Glomerular endothelial cell (primary cell): ENCODE results near the gene JAZF1. TPM values are rescaled to one million over a fixed set of nuclear protein-coding genes. Genes with fewer than 3 reads are reported as not detected.
"Not testable (repeated sequence)": the region's sequence is repeated elsewhere in the genome, so short reads cannot be mapped to it uniquely, and the experiment has no call there.

ENCODE experiments used
- DNase-seq: peaks from one replicate; pipeline ENCODE4 v3.0.0-alpha.2; 2011; ENCODE audit warnings: low read depth, low spot score; ENCODE audit errors: extremely low read depth
- total RNA-seq: library from RNA; depleted of rRNA; stranded (reverse); fragments of >200 nt; gene quantifications from 2 replicates; pipeline ENCODE4 v1.2.3, GENCODE V29; 2015

Gene JAZF1
- total RNA-seq, 1 donor from 2014 or later: 8.9 TPM

DNA sequence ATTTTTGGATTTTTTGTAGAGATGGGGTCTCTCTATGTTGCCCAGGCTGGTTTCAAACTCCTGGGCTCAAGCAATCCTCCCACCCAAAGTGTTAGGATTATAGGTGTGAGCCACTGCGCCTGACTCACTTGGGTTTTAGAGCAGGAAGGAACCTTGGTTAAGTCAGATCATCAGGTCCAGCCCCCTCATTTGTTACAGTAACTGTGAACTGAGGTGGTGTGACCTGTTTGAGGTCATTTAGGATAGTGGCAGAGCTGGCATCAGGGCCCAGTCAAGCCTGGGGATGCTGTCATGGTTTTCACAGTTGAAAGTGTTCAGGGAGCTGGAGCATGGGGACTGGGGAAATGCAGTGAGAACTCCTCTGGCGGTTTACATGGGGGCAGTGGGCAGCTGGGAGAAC, 281.0 kb downstream of the JAZF1 start:
- DNase-seq: no peak

DNA sequence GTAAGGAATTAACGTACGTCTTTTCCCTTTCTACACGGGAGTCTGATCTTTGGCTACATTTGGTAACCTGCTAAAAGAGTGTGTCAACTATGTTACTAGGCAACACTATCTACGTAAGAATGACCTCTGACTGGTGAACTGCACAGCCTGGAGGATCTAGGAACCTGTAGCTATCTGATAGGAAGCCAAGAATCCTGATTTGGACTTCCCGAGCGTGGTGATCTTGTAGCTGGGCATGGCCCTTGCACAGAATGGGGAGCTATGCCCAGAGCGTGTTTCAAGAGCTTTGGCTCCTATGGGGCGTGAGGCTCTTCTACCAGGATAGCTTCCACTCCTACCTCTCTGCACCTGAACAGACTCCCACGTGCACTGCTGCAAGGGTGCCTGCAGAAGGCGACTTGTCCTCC, 283.2 kb downstream of the JAZF1 start:
- no peak for DNase-seq

DNA sequence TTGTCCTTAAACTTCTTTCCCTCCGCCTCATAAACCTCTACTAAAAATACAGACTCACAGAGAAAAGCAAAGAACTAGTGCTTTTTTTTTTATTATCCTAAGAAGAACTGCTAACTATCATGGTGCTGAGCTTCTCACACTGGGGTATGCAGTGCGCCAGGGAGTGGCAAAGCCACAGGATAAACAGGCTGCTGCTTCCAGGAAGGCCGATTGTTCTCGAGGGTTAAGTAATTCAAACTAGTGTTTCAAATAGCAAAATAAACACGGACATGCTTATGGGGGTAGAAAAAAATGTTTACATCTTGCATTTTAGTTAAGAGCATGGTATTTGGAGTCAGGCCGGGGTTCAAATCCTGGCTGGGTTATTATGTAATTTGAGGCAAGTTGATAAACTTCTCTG, 283.6 kb downstream of the JAZF1 start:
- DNase-seq: no peak

DNA sequence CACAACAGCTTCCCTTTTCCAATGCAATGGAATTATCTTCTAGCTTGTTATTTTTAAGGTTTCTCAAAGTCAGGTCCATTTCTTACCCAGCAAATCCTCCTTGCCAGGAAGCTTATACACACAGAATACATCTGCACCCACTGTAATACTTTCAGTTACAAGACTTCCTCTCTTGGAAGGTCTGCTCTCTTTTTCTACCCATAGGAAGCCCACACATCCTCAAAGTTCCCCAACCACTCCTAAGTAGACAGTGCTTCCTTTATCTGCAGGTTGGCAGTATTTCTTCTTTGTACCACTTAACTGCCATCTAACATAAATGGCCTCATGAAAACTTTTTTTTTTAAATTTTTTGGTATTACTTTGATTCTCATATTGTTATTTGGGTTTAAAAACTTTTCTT, 285.0 kb downstream of the JAZF1 start:
- no peak for DNase-seq

DNA sequence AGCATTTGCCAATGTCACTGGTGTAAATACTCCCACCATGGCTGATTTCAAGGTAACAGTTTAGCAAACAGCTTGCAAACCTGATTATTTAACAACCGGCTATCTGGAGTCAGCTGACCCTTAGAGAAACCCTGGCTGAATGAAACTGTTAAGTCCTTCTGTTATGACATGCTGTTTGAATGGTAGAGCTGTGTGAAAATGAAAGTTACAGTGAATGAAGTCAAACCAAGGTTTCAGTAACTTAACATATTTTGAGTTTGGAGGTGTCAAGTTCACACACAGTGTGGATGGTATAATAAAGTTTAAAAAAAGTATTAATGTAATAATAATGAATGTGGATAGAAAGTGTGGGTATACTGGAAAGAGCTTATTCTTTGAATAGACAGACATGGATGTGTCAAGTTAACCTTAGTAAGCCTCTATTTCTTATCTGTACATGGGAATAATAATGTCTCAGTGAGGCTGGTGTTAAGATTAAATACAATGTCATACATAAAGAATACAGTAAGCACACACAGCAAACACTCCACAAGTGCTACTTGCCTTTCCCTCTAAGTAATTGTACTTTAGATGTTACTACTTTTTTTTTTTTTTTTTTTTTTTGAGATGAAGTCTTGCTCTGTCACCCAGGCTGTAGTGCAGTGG, 290.3 kb downstream of the JAZF1 start:
- DNase-seq: no peak

DNA sequence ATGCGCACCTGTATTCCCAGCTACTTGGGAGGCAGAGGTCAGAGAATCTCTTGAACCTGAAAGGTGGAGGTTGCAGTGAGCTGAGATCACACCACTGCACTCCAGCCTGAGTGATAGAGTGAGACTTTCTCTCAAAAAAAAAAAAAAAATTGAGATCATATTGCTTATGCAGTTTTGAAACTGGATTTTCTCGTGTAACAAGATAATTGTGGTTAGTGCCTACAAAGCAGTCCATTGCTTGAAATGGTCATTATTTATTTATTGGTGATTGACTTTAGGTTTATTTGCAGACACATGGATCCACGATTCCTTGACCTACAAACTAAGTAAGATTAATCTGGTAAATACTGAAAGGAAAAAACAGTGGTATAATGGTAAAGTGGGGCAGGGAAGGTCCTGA, 290.8 kb downstream of the JAZF1 start:
- no peak for DNase-seq

DNA sequence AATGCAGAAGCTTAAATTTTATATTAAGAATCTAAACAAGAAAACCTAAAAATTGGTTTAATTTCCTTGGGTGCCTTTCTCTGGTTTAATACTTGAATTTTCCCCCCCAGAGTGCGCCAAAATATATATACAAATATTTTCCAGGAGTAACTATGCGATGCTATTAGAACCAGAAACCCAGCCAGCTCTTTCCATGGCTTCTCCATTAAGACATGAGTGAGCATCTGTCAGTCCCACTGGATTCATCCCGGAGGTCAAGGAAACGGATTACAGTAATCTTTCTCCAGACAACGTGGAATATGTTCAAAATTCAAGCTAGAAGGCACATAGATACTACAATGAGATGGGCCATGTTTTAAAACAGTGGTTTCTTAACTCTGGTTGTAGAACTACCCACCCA, 291.9 kb downstream of the JAZF1 start:
- no peak for DNase-seq

DNA sequence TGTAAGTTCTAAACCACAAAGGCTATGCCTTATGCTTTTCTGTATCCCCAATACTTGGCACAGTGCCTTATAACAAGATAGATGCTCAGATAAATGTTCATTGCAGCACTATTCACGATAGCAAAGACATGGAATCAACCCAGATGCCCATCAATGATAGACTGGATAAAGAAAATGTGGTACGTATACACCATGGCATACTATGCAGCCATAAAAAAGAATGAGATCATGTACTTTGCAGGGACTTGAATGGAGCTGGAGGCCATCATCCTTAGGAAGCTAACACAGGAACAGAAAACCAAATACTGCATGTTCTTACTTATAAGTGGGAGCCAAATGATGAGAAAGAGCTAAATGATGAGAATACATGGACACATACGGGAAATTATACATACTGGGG, 293.9 kb downstream of the JAZF1 start:
- DNase-seq: not testable (repeated sequence)

DNA sequence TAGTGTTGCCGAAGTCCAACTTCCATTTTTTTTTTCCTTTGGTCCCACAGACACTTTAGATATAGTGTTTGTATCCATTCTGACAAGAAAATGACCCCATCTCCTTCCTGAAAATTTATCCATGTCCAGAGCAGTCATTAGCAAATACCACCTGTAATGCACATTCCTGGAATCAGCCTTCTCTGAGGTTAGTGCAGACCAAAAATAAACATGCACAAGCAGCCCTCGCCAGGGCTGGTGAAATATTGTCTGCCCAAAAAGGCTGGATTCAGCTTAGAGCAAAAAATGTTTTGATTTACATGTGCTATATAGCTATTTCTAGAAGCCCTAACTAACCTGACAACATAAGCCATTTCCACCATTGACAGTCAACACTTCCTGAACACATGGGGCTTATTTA, 294.9 kb downstream of the JAZF1 start:
- no peak for DNase-seq

DNA sequence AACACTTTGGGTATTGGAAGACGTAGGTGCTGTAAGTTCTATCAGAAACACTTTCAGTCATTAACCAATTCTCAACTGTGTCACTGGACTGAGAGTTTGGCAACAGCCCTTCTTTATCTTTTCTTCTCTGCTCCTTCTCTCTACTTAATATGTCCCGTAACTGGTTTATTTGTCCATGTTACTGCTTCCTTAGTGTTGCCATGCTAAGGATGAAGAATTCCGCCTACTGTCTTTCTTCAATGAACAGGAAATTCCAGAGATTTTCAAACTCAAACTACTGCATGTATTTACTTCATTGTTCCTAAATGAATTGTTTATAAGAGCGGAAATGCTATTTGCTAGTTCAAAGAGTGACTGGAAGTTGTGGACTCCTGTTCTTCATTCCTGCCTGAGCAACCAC, 296.9 kb downstream of the JAZF1 start:
- DNase-seq: peak; percentile 82

DNA sequence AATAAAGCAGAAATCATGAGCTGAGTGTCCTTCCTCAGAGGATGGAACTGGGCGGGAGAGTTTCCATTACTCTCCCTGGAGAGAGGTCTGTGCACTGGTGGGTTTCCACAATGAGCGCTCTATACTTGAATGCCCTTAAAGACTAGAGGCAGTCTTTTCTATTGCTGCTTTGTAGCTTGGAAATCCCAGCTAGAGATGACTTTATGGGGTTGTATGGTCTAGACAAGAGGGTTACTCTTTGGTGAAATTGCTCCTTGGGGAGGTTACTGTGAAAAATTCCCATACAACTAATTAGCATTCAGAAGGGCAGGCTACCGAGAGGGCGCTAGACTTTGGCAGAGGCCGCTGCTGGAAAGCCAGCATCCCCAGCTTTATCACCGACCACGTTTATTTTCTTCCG, 303.8 kb downstream of the JAZF1 start:
- no peak for DNase-seq

DNA sequence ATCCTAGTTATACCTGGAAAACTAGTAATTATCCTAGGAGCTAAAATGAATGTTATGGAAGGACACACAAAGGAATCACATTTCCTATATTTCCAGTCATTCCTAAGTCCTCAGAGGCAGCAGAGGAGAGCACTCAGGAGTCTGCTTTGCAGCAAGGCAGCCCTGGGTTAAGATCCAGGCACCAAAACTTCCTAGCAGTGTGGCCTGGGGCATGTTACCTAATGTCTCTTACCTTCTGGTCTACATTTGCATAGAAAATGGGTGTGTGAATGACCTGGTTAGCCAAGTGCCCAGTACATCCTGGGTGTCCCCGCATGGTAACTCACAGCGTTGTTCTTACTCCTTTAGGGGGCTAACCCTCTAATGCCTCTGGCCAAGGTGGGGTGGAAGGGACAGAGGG, 304.8 kb downstream of the JAZF1 start:
- no peak for DNase-seq

DNA sequence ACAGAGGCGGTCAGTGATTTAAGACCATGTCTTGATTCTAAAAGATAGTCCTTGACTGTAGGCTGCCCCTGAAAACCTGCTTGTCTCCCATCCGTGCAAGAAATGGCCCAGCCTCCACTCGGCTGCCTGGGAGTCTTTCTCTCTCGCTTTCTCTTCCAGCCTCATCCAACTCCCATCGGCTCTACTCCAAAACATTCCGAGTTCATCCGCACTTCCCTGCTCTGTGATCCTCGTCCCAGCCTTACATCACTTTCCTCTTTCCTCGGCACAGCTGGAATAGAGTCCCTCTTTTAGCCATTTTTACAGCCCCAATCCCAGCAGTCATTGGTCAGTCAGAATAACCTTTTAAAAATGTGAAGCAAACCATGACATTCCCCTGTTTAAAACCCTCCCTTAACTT, 305.5 kb downstream of the JAZF1 start:
- DNase-seq: no peak

DNA sequence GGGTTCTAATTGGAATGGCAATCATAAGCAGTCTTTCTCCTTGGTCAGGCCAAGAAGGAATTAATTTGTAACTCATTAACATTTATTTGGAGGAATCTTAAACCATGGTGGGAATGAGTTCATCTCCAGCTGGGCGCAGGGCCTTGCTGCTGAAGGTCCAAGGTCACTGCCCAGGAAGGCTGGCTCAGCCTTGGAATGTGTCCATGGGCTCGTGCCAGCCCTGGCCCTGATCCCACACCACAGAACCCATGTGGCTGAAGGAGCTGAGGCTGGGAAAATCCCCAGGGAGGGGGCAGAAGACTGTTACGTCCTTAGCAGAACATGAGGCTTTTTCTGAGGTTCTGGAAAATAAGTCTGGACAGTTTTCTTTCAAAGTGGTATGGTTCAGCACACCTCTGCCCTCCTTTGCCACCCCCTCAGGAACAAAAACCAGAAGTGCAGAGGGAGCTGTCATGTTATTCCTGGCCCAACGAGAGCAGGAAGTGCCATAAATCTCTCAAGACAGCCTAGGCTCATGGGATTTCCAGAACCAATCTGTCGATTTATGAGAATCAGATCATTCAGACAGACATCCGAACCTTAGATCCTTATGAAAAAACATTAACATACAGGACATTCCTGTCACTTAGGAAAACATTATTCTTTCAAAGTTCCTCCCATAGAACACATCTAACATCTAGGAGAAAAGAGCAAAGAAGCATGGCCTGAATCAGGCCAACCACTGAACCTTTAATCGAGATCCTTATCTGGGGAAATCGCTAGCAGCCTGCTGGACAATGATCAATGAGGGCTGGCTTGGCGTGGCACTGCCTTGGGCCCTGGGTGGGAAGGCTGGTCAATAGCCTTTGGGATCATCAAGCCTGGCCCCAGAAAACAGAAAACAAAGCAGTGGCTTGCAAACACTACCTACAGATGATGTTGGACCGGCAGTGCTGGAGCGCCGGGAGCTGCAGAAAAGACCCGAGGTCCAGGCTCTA, 306.3 kb downstream of the JAZF1 start:
- peak; percentile 79 for DNase-seq

DNA sequence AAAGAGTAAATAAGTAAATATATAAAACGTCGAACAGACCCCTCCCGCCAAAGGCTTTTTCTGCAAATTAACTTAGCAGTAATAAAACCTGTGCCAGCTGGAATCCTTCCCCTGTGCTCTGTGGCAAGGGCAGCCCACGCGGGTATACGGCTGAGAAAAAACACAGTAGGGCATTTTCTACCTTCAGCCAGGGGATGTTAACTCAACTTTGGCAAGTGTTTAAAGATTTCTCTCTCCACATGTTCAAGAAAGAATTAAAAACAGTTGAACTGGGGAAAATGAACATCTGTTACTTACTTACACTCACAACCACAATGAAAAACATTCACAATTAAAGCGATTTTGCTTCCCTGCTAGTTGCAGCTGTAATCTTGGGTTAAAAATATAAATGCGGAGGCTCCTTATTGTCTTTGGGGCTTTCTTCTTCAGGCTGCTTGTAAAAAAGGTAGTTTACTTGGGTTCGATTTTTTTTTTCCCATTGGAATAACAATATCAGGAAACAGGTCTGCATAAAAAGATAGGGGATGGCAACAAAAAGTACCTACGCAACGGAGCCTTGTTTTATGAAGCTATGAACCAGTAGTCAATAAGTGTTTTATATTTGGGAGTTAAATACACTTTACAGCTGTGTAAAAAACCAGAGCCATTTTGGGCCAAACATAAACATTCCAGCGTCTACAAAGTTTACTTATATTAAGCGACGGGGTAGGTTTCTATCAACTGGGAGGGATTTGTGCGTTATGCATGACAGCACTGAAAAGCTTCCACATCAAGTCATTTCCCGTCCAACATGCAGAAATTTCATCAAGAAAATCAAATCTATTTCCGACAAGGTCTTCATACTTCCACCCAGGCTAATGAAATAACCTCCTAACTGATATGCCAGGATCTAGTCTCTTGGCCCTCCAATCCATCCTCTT, 308.0 kb downstream of the JAZF1 start:
- DNase-seq: no peak

DNA sequence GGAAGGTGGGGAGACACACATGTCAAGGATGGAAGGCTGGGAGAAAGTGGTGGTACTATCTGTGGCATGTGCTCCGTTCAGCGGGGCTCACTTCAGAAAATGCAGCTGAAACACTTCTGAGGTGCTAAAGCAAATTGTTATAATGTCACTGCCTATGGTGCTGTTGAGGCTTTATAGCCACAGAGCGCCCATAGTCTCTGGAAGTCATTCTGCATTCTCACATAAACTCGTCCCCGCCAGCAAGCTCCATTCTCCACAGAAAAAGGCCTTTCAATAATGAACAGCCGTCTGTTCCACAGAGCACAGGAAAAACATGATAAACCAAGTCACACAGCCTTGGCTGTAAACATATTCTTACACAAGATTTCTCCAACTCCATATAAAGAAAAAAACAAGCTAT, 308.7 kb downstream of the JAZF1 start:
- no peak for DNase-seq

DNA sequence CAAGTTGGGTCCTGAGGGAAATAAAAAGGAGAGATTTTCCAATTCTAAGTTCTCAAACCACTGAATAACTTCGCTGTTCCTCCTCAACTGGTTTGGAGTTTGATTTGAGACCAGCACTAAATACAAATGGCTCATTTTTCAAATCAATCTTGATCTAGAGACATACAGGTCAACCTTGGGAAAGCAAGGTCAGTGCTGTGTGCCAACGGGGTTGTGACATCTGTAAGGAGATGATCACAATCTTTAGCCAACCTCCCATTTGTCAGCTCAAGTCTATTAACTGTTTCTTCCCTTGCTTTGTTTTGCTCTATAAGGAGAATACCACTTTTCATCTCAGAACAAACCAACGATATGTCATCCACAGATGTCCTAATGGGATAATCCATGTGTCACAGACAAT, 309.5 kb downstream of the JAZF1 start:
- DNase-seq: no peak

DNA sequence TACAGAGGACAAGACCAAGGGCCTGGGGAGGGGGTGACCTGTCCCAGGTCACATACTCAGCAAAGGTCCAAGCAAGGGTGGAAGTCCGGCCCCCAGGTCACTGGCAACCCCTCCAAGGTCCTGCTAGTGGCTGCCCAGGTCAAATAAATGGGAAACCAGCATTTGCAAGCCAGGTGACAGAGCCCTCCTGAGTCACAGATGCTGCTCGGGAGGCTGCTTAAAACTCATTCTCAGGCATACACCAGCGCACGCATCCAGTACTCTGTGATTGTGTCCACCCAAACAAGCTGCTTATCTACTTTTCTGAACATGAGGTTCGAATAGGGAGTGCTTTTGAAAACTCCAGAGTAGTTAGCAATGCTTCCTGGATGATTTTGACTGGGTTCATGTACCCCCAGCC, 310.0 kb downstream of the JAZF1 start:
- no peak for DNase-seq

DNA sequence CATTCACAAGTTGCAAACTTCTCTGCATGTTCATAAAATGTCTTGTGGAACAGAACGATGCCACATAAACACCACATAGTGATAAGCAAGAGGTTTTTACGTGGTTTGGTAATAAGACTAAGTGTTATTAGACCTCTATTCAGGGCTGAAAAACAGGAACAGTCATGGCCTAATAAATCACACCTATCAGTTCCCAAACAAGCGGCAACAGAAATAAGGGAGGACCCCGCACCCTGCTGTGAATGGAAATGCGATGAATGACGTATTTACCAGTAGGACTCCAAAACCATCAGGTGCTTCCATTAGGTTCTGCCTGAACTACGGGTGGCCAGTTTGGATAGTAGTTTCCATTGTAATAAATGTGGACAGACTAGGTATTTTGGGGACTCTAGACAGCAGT, 311.5 kb downstream of the JAZF1 start:
- no peak for DNase-seq

DNA sequence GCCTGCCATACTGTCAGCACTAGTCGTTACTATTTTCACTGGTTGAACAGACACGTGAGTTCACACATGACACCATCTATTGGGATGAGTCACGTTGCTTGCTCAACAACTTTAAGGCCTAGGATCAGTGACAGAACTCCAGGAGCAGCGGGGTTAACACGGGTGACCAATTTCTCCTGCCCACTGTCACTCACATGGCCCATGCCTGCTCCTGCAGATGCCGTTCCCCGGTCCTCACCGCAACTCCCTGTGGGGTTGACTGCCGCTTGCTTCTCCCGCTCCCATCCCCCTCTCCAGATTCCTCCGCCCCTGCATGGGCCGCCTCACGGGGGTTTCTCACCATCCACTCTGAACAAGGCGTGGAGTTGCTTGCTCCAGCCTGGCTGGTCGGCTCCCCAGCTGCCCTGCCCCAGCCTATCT, 312.5 kb downstream of the JAZF1 start:
- no peak for DNase-seq
